Activated naive CD8-positive, alpha-beta T cell (primary cell): ENCODE results near the gene COPS4.
A peak's percentile ranks its signal among the peaks of the same experiment; 100 is the strongest.
"Not testable (repeated sequence)": the region's sequence is repeated elsewhere in the genome, so short reads cannot be mapped to it uniquely, and the experiment has no call there.

Experiments used
- H3K27ac Mint-ChIP-seq: one replicate; pipeline ENCODE4 v1.8.0; 2021; ENCODE audit warnings: mixed read lengths
- H3K27me3 Mint-ChIP-seq: one replicate; pipeline ENCODE4 v1.8.0; 2021; ENCODE audit warnings: mixed read lengths
- H3K36me3 Mint-ChIP-seq: one replicate; pipeline ENCODE4 v1.8.0; 2021; ENCODE audit warnings: mixed read lengths
- H3K4me1 Mint-ChIP-seq: one replicate; pipeline ENCODE4 v1.8.0; 2021; ENCODE audit warnings: low read depth, mixed read lengths
- H3K4me3 Mint-ChIP-seq: one replicate; pipeline ENCODE4 v1.8.0; 2021; ENCODE audit warnings: mild to moderate bottlenecking, mixed read lengths
- H3K9me3 Mint-ChIP-seq: one replicate; pipeline ENCODE4 v1.8.0; 2021; ENCODE audit warnings: low read depth, mixed read lengths

Gene COPS4

DNA sequence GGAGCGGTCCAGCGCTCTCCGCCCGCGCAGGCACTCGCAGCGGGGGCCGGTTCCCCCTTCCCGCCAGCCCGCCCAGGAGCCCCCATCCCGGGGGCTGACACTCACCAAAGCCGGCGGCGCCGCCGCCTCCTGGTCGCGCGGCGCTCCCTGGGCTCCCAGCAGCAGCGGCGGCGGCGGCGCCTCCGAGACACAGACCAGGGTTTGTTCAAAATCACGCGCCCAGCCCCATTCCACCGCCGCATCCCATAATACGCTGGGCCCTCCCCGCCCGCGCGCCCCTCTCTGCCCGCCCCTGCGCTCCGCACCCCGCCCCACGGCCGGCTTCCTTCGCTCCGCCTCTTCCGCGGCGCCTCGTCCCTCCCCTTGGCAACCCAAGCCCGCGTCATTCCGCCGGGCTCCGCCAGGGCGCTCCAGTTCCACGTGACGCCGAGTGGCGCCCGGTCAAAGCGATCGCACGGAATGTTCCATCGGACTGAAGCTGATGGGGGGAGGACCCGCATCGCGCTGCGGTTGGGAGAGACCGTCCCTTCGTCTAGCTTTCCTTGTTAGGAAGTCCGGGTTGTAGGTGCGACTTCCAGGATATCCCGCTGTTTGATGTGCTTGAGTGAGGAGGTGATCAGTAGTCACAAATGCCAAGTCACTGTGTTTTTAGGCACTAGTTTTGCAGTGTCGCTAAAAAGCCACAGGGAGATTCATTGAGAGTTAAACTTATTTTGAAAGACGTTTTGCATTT lies 22.1 kb upstream of the COPS4 start:
- Mint-ChIP-seq H3K27me3 (no peaks in the 10 kb centered on the region), H3K9me3 (no peaks in the 10 kb centered on the region), H3K4me3 (peak overlapping the region; percentile 96), H3K27ac (peak overlapping the region; percentile 96), H3K36me3 (no peaks in the 10 kb centered on the region), H3K4me1 (peaks cover 44% of the 10 kb centered on the region)

DNA sequence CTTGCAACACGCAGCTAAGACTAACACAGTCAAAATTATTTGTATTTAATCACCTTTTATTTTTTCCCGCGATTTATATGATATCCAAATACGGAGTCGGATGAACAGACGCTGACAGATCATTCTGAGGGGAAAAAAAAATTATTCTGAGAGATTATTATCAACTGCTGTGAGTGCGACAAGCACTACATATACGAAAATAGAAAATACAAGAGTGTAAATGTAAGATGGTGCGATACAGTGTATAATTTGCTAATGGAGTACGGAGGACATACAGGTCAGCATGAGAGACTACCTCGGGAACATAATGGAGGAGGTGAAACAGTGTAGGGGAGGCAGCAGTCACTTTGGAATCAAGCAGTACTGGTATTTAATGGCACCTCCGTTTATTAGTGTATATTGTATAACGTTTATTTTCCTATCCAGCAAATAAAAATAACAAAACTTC lies 21.5 kb upstream of the COPS4 start:
- Mint-ChIP-seq H3K27ac (peak overlapping the region; percentile 96), H3K27me3 (no peaks in the 10 kb centered on the region), H3K9me3 (no peaks in the 10 kb centered on the region), H3K4me1 (peaks cover 40% of the 10 kb centered on the region), H3K36me3 (no peaks in the 10 kb centered on the region), H3K4me3 (peak overlapping the region; percentile 96)

DNA sequence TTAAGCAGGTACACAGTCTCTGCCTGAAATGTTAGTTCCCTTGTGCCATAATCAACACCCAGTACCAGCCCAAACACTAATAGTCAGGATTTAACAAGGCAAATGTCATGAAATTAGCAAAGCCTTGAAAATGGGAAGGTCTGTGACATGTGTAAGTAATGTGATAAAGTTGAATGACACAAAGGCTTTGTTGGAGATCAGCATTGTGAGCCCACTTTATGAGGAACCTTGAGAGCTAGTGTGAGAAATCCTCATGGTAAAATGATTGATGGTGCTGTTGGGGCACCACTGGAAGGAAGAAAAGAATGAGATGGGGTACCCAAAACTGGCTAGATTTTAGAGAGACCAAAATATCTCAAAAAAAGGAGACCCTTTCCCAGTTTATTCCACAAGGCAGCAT lies 21.1 kb upstream of the COPS4 start:
- Mint-ChIP-seq H3K4me3 (peak overlapping the region; percentile 96), H3K27ac (peak overlapping the region; percentile 96), H3K9me3 (no peaks in the 10 kb centered on the region), H3K4me1 (peaks cover 37% of the 10 kb centered on the region), H3K27me3 (no peaks in the 10 kb centered on the region), H3K36me3 (no peaks in the 10 kb centered on the region)

DNA sequence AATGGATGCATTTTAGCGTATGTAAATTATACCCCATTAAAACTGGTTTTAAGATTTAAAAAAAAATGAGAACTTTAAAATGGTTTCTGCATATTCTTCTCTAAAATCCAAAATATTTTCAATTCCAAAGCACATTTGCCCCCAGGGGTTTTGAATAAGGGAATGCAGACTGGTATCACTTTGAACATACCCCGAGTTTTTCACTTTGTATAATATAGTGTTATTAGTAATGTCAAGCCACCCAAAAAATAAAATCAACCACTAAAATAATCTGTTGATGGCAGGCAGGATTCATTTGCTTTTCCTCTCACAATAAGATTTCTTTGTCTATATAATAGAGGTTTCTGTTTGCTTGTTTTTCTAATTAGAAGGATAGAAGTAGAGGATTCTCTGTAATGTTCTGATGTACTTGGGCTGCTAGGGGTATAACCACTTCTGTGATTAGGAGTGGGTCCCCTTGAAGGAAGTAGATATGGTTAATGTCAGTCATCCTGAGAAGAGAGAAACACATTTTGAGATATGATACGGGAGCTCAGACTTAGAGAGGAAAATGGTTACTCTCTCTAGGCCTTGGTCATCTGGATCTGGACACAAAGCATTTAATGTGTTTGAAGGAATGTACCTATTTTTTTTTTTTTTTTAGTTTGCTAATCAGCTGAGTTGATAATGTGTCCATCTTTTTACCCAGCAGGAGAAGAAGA lies 15.0 kb upstream of the COPS4 start:
- Mint-ChIP-seq H3K27ac (no peak overlapping the region), H3K27me3 (no peaks in the 10 kb centered on the region), H3K4me3 (no peak overlapping the region)

GRCh38 chr4:83022724-83023450 lies 12.1 kb upstream of the COPS4 start:
- no peak overlapping the region for H3K27ac Mint-ChIP-seq
- H3K36me3 Mint-ChIP-seq = peaks cover 2% of the 10 kb centered on the region
- no peak overlapping the region for H3K4me3 Mint-ChIP-seq
- H3K4me1 Mint-ChIP-seq = peaks cover 7% of the 10 kb centered on the region
- peaks cover 2% of the 10 kb centered on the region for H3K27me3 Mint-ChIP-seq
- no peaks in the 10 kb centered on the region for H3K9me3 Mint-ChIP-seq

More for the DNA sequence above, 15.0 kb upstream of the COPS4 start:
- peaks cover 7% of the 10 kb centered on the region for H3K4me1 Mint-ChIP-seq
- peaks cover under 1% of the 10 kb centered on the region for H3K36me3 Mint-ChIP-seq
- no peaks in the 10 kb centered on the region for H3K9me3 Mint-ChIP-seq

- H3K4me1 Mint-ChIP-seq, H3K36me3 Mint-ChIP-seq, H3K9me3 Mint-ChIP-seq, H3K27ac Mint-ChIP-seq, H3K4me3 Mint-ChIP-seq, H3K27me3 Mint-ChIP-seq: not testable (repeated sequence)
Measured at GRCh38 chr4:83023599-83023998, 11.4 kb upstream of the COPS4 start.

DNA sequence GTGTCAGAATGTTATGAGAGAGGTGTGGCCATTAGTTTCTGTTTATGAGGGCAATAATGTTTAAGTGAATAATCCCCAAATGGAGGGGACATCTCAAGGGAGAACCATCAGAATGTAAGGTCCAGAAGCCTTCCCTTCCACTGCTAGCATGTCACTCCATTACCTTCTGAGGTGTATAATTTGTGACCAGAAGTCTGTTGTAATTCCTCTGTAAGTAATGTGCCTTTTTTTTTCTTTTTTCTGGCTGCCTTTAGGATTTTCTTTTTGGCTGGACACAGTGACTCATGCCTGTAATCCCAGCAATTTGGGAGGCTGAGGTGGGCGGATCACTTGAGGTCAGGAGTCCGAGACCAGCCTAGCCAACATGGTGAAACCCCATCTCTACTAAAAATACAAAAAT lies 10.8 kb upstream of the COPS4 start:
- H3K9me3 Mint-ChIP-seq = no peaks in the 10 kb centered on the region
- peaks cover 7% of the 10 kb centered on the region for H3K4me1 Mint-ChIP-seq
- H3K36me3 Mint-ChIP-seq = peaks cover 2% of the 10 kb centered on the region
- H3K4me3 Mint-ChIP-seq = no peak overlapping the region
- H3K27me3 Mint-ChIP-seq = peaks cover 2% of the 10 kb centered on the region
- no peak overlapping the region for H3K27ac Mint-ChIP-seq

DNA sequence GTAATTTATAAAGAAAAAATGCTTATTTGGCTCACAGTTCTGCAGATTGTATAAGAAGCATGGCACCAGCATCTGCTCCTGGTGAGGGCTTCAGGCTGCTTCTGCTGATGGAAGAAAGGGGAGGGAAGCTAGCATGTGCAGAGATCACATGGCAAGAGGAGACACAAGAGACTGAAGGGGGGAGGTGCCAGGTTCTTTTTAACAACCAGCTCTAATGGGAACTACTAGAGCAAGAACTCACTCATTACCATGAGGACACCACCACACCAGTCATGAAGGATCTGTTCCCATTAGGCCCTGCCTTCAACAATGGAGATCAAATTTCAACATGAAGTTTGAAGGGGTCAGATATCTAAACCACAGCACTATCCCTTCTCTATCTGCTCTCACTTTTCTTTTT lies 9.4 kb upstream of the COPS4 start:
- no peaks in the 10 kb centered on the region for H3K4me1 Mint-ChIP-seq
- H3K36me3 Mint-ChIP-seq = peaks cover 2% of the 10 kb centered on the region
- no peaks in the 10 kb centered on the region for H3K9me3 Mint-ChIP-seq
- no peak overlapping the region for H3K4me3 Mint-ChIP-seq
- H3K27me3 Mint-ChIP-seq = peaks cover 2% of the 10 kb centered on the region
- no peak overlapping the region for H3K27ac Mint-ChIP-seq

GRCh38 chr4:83028976-83029375 lies 6.0 kb upstream of the COPS4 start:
- H3K9me3 Mint-ChIP-seq = no peaks in the 10 kb centered on the region
- peaks cover 2% of the 10 kb centered on the region for H3K27me3 Mint-ChIP-seq
- peaks cover 2% of the 10 kb centered on the region for H3K36me3 Mint-ChIP-seq
- H3K27ac Mint-ChIP-seq = no peak overlapping the region
- no peak overlapping the region for H3K4me3 Mint-ChIP-seq
- H3K4me1 Mint-ChIP-seq = no peaks in the 10 kb centered on the region

DNA sequence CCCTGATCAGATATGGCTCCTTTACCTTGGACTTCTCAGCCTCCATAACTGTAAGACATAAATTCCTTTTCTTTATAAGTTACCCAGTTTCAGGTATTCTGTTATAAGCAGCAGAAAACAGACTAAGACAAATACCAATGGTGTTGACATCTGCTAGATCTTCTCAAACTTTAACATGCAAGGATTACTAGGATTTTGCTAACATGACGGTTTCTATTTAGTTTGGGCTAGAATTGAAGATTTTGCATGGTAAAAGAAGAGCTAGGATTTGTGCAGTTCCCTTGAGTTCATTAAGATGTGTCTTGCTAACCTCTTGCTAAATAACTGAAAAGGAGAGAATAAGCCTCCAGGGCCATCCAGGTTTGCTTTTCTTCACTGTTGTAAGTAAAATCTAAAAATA lies 5.3 kb upstream of the COPS4 start:
- Mint-ChIP-seq H3K27me3 (peaks cover 2% of the 10 kb centered on the region), H3K4me3 (no peak overlapping the region), H3K4me1 (peaks cover 2% of the 10 kb centered on the region), H3K36me3 (peaks cover 2% of the 10 kb centered on the region), H3K27ac (no peak overlapping the region), H3K9me3 (no peaks in the 10 kb centered on the region)

- H3K9me3 Mint-ChIP-seq = no peaks in the 10 kb centered on the region
Measured at GRCh38 chr4:83036991-83037665, 2.1 kb downstream of the COPS4 start.

GRCh38 chr4:83040269-83040668 lies 5.3 kb downstream of the COPS4 start:
- H3K4me1 Mint-ChIP-seq = peaks cover 52% of the 10 kb centered on the region
- no peak overlapping the region for H3K27ac Mint-ChIP-seq
- peaks cover 3% of the 10 kb centered on the region for H3K36me3 Mint-ChIP-seq
- no peaks in the 10 kb centered on the region for H3K9me3 Mint-ChIP-seq
- no peaks in the 10 kb centered on the region for H3K27me3 Mint-ChIP-seq
- no peak overlapping the region for H3K4me3 Mint-ChIP-seq

More at GRCh38 chr4:83036991-83037665, 2.1 kb downstream of the COPS4 start:
- Mint-ChIP-seq H3K4me1 (peaks cover 47% of the 10 kb centered on the region), H3K4me3 (peak overlapping the region; percentile 100), H3K36me3 (peaks cover 3% of the 10 kb centered on the region), H3K27me3 (no peaks in the 10 kb centered on the region), H3K27ac (no peak overlapping the region)

- not testable (repeated sequence) for H3K27ac Mint-ChIP-seq, H3K27me3 Mint-ChIP-seq, H3K4me3 Mint-ChIP-seq, H3K36me3 Mint-ChIP-seq, H3K9me3 Mint-ChIP-seq
- H3K4me1 Mint-ChIP-seq = peaks cover 36% of the 10 kb centered on the region
Measured at GRCh38 chr4:83043157-83043556, 8.2 kb downstream of the COPS4 start.

GRCh38 chr4:83043801-83044407 lies 8.9 kb downstream of the COPS4 start:
- peaks cover 32% of the 10 kb centered on the region for H3K4me1 Mint-ChIP-seq
- H3K27me3 Mint-ChIP-seq = no peaks in the 10 kb centered on the region
- H3K9me3 Mint-ChIP-seq = no peaks in the 10 kb centered on the region
- H3K27ac Mint-ChIP-seq = no peak overlapping the region
- peaks cover 3% of the 10 kb centered on the region for H3K36me3 Mint-ChIP-seq
- H3K4me3 Mint-ChIP-seq = no peak overlapping the region
